Stimulated activated CD8-positive, alpha-beta memory T cell treated with anti-CD3 and anti-CD28 coated beads, Interleukin-7, amount 100 ng/mL, for 24 hours (primary cell): ENCODE measurements around the gene CTXN1.
"Not testable (repeated sequence)": the region's sequence is repeated elsewhere in the genome, so short reads cannot be mapped to it uniquely, and the experiment has no call there.

Experiments
- DNase-seq: peaks from one replicate; pipeline ENCODE4 v3.0.0-alpha.2; 2020; ENCODE audit warnings: low read depth

CTXN1 gene

DNA sequence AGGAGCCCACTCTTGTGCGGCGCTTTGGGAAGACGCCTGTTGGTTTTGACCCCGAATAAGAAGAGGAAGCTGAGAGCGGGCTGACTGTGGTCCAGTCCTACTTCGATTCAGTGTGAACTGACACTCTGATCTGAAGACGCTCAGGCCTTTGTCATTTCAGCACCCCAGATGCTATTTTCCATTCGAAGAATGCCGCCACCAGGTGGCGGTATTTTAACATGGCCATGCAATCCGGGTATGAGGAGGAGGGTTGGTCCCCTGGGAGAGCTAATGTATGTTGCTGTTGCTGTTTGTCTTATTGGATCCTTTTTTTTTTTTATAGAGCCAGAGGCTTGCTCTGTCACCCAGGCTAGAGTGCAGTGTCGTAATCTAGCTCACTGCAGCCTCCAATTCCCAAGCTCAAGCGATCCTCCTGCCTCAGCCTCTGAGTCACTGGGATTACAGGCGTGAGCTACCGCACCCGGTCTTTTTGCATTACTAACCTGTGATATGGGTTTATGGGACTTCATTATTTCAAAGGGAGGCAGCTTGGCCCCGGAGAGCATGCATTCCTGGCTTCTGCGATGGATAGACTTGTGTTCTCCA lies 18.3 kb upstream of the CTXN1 start:
- peak; percentile 73 for DNase-seq

DNA sequence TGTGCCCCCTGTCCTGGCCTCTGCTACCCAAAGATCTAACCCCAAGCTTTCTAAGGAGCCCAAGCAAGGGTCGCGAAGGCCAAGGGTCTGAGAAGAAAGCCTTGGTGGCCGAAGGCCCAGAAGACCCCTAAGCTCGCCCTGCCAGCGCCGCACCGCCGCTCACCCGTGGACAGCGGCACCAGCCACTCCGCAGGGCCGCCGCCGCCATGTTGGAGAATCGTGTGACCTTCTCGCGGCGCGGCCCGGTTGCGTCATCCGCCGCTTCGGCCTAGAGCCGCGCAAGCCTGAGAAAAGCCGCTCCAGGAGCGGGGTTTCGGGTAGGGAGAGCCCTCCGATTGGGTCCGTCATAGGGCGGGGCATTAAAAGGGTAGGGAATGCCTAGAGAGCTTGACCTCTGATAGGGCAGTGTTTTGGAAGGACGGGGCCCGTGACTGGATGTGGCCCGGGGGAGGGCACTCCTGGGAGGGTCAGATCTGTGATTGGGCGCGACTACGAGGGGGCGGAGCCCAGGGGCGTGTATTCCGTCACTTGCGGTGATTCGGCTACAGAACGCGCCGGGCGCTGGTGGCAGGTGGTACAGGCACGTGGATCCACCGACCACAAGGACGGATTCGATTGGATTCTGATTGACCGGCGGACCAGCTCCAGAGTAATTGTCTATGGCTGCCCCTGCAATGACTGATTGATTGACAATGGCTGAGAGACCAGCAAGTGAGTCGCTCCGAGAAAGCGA lies 17.7 kb upstream of the CTXN1 start, which contains the start of gene TIMM44:
Gene TIMM44, minus strand, starts transcription at position 223 of the 733 bp plus-strand sequence. Its CDS starts 15 bp downstream, at position 208.
- peak; percentile 96 for DNase-seq

DNA sequence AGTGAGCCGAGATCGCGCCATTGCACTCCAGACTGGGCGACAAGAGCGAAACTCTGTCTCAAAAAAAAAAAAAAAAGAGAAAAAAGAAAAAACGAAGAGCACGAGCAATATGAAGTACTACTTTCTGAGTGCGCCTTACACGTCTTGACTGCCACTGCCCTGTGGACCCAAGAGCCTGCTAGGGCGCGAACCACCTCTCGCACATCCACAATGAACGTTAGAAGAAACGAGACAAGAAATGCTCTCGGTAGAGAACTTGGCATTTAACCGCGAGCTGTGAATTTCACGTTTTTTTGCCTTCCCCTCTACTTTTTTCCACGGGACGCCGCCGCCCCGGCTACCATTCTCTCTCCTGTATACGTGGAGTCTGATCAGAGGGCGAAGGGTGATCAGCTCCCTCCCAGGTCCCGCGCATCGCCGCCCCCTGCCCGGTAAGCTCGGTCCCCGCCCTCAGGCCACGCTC lies 17.1 kb upstream of the CTXN1 start:
- no peak for DNase-seq

- DNase-seq: no peak
Measured at GRCh38 chr19:7941895-7942596, 16.1 kb upstream of the CTXN1 start.

GRCh38 chr19:7940841-7941240 lies 14.9 kb upstream of the CTXN1 start:
- no peak for DNase-seq

DNA sequence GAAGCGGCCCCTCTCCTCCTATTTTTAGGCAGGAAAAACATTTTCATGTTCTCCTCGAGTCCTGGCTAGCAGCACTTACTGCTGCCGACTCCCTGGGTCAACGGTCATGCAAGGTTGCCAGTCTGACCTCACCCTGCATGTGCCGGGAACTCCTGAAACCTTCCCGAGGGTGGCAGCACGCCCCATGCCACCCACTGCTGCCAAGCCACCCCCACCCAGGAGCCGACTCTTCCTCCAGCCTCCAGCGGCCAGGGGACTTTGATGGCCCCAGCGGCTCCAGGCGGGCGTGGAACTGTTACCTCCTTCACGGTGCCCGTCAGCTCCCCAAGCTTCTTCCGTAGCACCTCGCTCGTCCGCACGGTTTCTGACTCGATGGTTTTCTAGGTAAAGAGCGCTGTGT lies 8.8 kb upstream of the CTXN1 start:
- no peak for DNase-seq

- DNase-seq: no peak
Measured at GRCh38 chr19:7933828-7934725, 8.1 kb upstream of the CTXN1 start.

GRCh38 chr19:7933411-7933810 lies 7.5 kb upstream of the CTXN1 start:
- DNase-seq: no peak

DNA sequence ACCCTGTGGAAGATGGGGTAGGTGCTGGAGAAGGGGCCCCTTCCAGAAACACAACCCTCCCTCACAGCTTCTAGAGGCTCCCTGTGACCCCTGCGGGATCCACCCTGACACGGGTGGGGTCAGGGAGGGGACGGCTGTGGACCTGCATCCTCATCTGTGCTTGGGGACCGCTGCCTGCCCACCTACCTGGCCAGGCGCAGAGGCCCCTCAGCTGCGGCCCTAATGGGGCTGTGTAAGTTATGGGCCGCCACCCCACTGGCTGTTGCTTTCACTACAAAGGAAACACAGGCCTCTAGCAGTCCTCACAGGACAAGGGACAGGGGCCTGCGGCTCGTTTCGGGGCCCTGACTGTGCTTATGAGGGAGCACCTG lies 7.0 kb upstream of the CTXN1 start:
- DNase-seq: no peak

GRCh38 chr19:7932276-7932929 lies 6.5 kb upstream of the CTXN1 start:
- DNase-seq: no peak

- no peak for DNase-seq
Measured at GRCh38 chr19:7931221-7932061, 5.5 kb upstream of the CTXN1 start.

DNA sequence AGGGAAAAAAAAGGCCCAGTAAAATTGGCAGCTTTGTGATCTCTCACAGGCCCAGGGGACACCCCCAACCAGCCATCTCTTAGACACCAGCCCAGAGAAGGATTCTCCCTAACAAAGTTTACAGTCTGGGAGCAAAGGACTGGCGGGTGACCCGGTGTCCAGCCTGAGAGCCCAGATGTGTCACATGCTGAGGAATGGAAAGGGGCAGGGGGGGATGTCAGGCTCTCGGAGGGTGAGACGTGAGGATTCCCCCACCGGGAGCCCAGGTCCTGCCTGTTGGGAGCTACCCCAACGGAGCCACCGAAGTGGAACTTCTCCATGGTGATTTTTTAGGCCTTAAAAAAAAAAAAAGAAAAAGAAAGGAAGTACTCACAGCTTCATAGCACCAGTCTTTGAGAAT lies 4.8 kb upstream of the CTXN1 start:
- DNase-seq: no peak

DNA sequence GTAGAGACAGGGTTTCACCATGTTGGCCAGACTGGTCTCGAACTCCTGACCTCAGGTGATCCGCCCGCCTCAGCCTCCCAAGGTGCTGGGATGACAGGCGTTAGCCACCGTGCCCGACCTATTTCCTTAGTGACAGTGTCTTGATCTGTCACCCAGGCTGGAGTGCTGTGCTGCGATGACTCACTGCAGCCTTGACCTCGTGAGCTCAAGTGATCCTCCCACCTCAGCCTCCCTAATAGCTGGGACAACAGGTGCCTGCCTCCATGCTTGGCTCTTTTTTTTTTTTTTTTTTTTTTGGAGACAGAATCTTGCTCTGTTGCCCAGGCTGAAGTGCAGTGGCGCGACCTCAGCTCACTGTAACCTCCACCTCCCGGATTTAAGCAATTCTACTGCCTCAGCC lies 4.1 kb upstream of the CTXN1 start:
- not testable (repeated sequence) for DNase-seq

DNA sequence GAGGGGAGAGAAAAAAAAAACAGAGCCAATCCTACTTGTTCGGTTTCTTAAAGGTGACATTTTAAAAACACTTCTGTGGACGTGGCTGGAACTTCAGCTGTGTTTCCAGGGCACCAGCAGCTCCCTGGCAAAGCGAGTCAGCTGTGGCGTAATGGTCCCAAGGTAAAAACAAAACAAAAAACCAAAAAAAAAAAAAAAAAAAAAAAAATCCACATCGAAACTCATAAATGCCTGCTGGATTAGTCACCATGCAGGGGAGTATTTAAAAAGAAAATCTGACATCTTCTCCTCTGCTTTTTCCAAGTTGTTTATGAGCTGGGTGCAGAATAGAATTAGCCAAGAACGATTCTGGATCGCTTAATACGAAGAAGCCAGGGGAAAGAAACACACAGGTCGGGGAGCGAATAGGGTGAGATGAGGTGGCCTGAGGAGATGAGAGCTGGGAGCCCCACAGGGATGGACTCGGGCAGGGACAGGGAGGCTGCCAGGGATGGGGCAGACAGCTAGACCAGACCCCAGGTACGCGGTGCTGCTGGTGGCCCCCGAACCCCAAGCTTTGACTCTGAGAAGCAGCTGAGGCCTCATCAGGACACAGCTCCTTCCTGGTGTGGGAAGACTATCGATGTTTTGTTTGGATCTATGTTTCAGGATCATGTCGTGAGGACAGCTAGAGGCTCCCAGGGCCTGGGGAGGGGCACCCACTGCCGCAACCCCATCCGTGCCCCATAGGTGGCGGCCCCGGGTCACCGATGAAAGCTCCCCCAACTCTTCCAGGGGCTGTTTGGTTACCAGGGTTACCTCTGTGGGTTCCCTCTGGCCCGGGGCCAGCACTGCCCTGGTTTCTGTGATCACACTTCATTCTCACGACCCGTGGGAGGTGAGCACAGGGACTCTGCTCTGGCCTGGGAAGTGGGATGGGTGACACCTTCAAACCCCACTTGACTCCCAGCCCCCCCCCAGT lies 3.1 kb upstream of the CTXN1 start:
- DNase-seq: no peak

- DNase-seq: no peak
Measured at GRCh38 chr19:7928334-7928706, 2.4 kb upstream of the CTXN1 start.

- DNase-seq: no peak
Measured at GRCh38 chr19:7927605-7928333, 1.8 kb upstream of the CTXN1 start.

- no peak for DNase-seq
Measured at GRCh38 chr19:7926727-7927604, 1.0 kb upstream of the CTXN1 start.
